Kidney (tissue), 14 donors: ENCODE results near the gene SZT2. TPM values are rescaled to one million over a fixed set of nuclear protein-coding genes. Genes with fewer than 3 reads are reported as not detected.

Experiments
- DNase-seq, 5 donors: peaks; one replicate each; pipeline ENCODE4 v3.0.0-alpha.2; 2013 to 2020
- FAIRE-seq: peaks from 2 replicates; lab custom pipeline; 2012; peaks lifted over from hg19 to GRCh38; lab: Jason Lieb, UNC
- H3K27ac ChIP-seq, 2 donors: one replicate each; pipeline ENCODE4 v1.7.0; 2013; ENCODE audit warnings: low read depth in 2 of 2, low read length in 2 of 2, inconsistent platforms in 1 of 2
- H3K27me3 ChIP-seq: one replicate; pipeline ENCODE4 v1.7.1; 2013; ENCODE audit warnings: low read length, inconsistent platforms; ENCODE audit not compliant: control insufficient read depth, insufficient read depth
- H3K36me3 ChIP-seq, 3 donors: one replicate each; pipeline versions ENCODE4 v1.7.0 to v1.7.1; 2013; ENCODE audit warnings: low read length in 3 of 3, control low read depth in 1 of 3, inconsistent platforms in 1 of 3; ENCODE audit not compliant: insufficient read depth in 3 of 3, control insufficient read depth in 2 of 3
- H3K4me1 ChIP-seq, 3 donors: one replicate each; pipeline versions ENCODE4 v1.7.0 to v1.7.1; 2013; ENCODE audit warnings: low read length in 3 of 3, inconsistent platforms in 1 of 3, low read depth in 1 of 3; ENCODE audit not compliant: control insufficient read depth in 2 of 3, insufficient read depth in 2 of 3
- H3K4me3 ChIP-seq, 3 donors: one replicate each; pipeline versions ENCODE4 v1.7.0 to v1.8.1; 2013; ENCODE audit warnings: low read length in 3 of 3, control low read depth in 1 of 3, inconsistent platforms in 1 of 3
- H3K9ac ChIP-seq, 3 donors: one replicate each; pipeline versions ENCODE4 v1.7.0 to v1.7.1; 2013; ENCODE audit warnings: low read length in 3 of 3, control low read depth in 1 of 3, inconsistent platforms in 1 of 3
- H3K9me3 ChIP-seq, 3 donors: one replicate each; pipeline versions ENCODE4 v1.7.0 to v1.7.1; 2013; ENCODE audit warnings: low read length in 3 of 3, control low read depth in 1 of 3, inconsistent platforms in 1 of 3; ENCODE audit not compliant: control insufficient read depth in 2 of 3, insufficient read depth in 1 of 3
- intact Hi-C: fragments of 100-400 bp; cut with DNase I; formaldehyde crosslinking; loops from one replicate; pipeline ENCODE4 v1.11.1; 2022
- polyA plus RNA-seq: library from polyadenylated mRNA; stranded (reverse); fragments of 350-450 nt; fragmentation: Illumina TruSeq; extraction: RNeasy Lipid Tissue Mini Kit (QIAGEN cat#74804); gene quantifications from one replicate; pipeline ENCODE4 v1.2.3, GENCODE V29; 2014; ENCODE audit warnings: low read depth, low replicate concordance; ENCODE audit not compliant: insufficient read depth
- total RNA-seq: library from RNA; stranded (reverse); fragmentation: NEBNext Ultra II Directional; extraction: Animal tissue kit (Norgen Biotek cat#: 25700); gene quantifications from one replicate; pipeline ENCODE4 v1.2.1, GENCODE V29; 2021
- TF ChIP-seq, protein P1 (sequence below): IDR thresholded peaks from 3 replicates; pipeline ENCODE4 v1.5.1; 2012; ENCODE audit warnings: mild to moderate bottlenecking, moderate library complexity, borderline replicate concordance; ENCODE audit not compliant: insufficient read depth; ENCODE audit errors: extremely low read depth
- donor health status: control.
- donor health status: control.
- donor health status: control.
- donor health status: control.
- donor health status: control.
- donor health status: DM: yes; HTN: yes; CAD: no.
- donor health status: Normal renal cell carcinoma (clear cell type).

The SZT2 gene
- total and polyA plus RNA-seq, 2 donors from 2014 or later: 10.4 to 66.8 TPM

- no peak overlapping the region for H3K4me3 ChIP-seq
- no peak overlapping the region for H3K9ac ChIP-seq
- no peak for FAIRE-seq
- no peaks in the 10 kb centered on the region for H3K27me3 ChIP-seq
- peak in 2 of 5 donors; percentile 26 to 64 for DNase-seq
- H3K4me1 ChIP-seq: no peaks in the 10 kb centered on the region
- H3K9me3 ChIP-seq: no peaks in the 10 kb centered on the region
- no peak overlapping the region for H3K27ac ChIP-seq
- intact Hi-C loops: no loop called here
- H3K36me3 ChIP-seq: no peaks in the 10 kb centered on the region
- TF ChIP-seq, protein P1, sequence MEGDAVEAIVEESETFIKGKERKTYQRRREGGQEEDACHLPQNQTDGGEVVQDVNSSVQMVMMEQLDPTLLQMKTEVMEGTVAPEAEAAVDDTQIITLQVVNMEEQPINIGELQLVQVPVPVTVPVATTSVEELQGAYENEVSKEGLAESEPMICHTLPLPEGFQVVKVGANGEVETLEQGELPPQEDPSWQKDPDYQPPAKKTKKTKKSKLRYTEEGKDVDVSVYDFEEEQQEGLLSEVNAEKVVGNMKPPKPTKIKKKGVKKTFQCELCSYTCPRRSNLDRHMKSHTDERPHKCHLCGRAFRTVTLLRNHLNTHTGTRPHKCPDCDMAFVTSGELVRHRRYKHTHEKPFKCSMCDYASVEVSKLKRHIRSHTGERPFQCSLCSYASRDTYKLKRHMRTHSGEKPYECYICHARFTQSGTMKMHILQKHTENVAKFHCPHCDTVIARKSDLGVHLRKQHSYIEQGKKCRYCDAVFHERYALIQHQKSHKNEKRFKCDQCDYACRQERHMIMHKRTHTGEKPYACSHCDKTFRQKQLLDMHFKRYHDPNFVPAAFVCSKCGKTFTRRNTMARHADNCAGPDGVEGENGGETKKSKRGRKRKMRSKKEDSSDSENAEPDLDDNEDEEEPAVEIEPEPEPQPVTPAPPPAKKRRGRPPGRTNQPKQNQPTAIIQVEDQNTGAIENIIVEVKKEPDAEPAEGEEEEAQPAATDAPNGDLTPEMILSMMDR: no peak
These were observed 91.8 kb downstream of the SZT2 start for GRCh38 chr1:43481491-43481890.

DNA sequence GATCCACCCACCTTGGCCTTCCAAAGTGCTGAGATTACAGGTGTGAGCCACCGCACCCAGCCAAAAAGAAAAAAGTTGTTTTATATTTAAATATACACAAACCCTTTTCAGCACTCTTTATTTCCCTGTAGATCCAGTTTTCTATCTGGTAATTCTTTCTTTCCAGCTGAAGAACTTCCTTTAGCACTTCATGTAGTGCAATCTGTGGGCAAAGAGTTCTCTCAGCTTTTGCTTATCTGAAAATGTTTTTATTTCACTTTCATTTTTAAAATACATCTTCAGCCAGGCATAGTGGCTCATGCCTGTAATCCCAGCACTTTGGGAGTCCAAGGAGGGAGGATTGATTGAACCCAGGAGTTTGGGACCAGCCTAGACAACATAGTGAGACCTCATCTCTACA is 92.5 kb downstream of the SZT2 start:
- no peak for DNase-seq
- no peaks in the 10 kb centered on the region for H3K4me1 ChIP-seq
- H3K36me3 ChIP-seq: no peaks in the 10 kb centered on the region
- FAIRE-seq: no peak
- no peak overlapping the region for H3K9ac ChIP-seq
- H3K27me3 ChIP-seq: no peaks in the 10 kb centered on the region
- intact Hi-C loops: no loop called here
- H3K4me3 ChIP-seq: no peak overlapping the region
- H3K27ac ChIP-seq: no peak overlapping the region
- H3K9me3 ChIP-seq: no peaks in the 10 kb centered on the region
- TF ChIP-seq, protein P1: no peak

DNA sequence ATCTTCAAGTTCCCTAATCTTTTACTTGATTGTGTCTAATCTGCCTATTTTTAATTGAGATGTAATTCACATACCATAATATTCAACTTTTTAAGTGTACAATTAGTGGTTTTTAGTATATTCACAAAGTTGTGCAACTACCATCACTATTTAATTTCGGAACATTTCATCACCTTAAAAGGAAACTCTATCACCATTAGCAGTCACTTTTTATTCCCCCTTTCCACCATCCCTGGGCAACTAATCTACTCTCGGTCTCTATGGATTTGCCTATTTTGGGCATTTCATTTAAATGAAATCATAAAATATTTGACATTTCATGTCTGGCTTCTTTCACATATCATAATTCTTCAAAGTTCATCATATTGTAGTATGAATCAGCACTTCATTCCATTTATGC is 94.7 kb downstream of the SZT2 start:
- no peak overlapping the region for H3K27ac ChIP-seq
- H3K36me3 ChIP-seq: no peaks in the 10 kb centered on the region
- H3K27me3 ChIP-seq: no peaks in the 10 kb centered on the region
- H3K4me1 ChIP-seq: no peaks in the 10 kb centered on the region
- no peak overlapping the region for H3K4me3 ChIP-seq
- TF ChIP-seq, protein P1: no peak
- DNase-seq: no peak
- H3K9ac ChIP-seq: no peak overlapping the region
- peaks cover 0 to 4% (median 0%) of the 10 kb centered on the region in 3 donors for H3K9me3 ChIP-seq
- FAIRE-seq: no peak
- intact Hi-C loops: no loop called here

DNA sequence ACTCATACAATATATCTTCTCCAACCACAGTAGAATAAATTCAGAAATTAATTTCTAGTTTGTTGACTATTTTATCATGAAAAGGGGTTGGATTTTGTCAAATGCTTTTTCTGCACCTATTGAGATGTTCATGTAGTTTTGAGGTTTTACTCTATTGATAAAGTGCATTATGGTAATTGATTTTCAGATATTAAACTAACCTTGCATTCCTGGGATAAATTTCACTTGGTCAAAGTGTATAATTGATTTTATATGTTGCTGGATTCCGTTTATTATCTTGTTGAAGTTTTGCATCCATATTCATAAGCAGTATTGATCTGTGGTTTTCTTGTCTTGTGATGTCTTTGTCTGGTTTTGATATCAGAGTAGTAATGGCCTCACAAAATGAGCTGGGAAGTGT is 98.5 kb downstream of the SZT2 start:
- no peak overlapping the region for H3K4me3 ChIP-seq
- H3K27ac ChIP-seq: no peak overlapping the region
- H3K9me3 ChIP-seq: peaks cover 0 to 7% (median 4%) of the 10 kb centered on the region in 3 donors
- no peak for DNase-seq
- TF ChIP-seq, protein P1: no peak
- no peaks in the 10 kb centered on the region for H3K27me3 ChIP-seq
- no peaks in the 10 kb centered on the region for H3K4me1 ChIP-seq
- intact Hi-C loops: no loop called here
- FAIRE-seq: no peak
- H3K36me3 ChIP-seq: no peaks in the 10 kb centered on the region
- no peak overlapping the region for H3K9ac ChIP-seq
